GM21515 (cell line): ENCODE measurements around the gene GSC.
"Not testable (repeated sequence)": the region's sequence is repeated elsewhere in the genome, so short reads cannot be mapped to it uniquely, and the experiment has no call there.

Source experiments
- ATAC-seq: cut with Tn5 transposase; IDR thresholded peaks from one replicate; pipeline ENCODE4 v1.9.1; 2021; ENCODE audit not compliant: unreplicated experiment

Gene GSC

GRCh38 chr14:94747739-94748138 is 22.2 kb downstream of the GSC start:
- ATAC-seq: no peak

- ATAC-seq: not testable (repeated sequence)
Observed at GRCh38 chr14:94747153-94747552, 22.8 kb downstream of the GSC start.

DNA sequence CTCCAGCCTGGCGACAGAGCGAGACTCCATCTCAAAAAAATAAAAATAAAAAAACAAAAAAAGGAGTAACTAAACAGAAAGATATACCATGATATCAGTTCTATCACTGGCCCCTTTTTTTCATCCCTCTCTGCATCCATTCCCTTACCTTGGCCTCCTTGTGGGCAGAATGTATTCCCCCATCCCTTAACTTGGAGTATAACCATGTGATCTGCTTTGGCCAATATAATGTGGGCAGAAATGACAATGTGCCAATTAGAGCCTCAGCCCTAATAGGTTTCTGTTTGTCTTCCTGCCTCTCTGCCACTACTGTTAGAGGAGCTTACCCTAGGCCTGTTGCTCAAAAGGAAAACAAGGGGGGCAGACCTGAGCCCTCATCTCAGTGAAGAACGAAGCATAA is 23.8 kb downstream of the GSC start:
- ATAC-seq: no peak

- ATAC-seq: no peak
Observed at GRCh38 chr14:94738751-94739150, 31.2 kb downstream of the GSC start.

GRCh38 chr14:94738097-94738496 is 31.8 kb downstream of the GSC start:
- ATAC-seq: no peak

DNA sequence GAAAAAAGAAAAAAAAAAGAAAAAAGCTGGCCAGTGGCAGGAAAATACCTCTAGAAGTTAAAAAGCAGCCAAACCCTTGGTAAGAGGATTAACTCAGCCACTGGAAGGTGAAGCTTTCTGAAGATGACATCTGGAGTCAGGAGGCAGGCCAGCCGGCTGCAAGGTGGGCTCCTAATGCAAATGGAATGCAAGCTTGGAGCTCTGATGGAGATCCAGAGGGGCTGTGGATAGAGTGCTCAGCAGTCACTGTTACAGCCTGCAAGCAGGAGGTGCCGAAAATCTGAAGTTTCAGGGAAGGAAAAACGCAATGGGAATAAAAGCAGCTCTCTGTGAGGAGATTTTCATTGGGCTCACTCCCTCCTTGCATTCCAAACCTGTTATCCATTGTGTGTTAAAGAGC is 41.0 kb downstream of the GSC start:
- ATAC-seq: no peak

- not testable (repeated sequence) for ATAC-seq
Observed at GRCh38 chr14:94728440-94728839, 41.5 kb downstream of the GSC start.

- ATAC-seq: not testable (repeated sequence)
Observed at GRCh38 chr14:94726649-94727048, 43.3 kb downstream of the GSC start.

- ATAC-seq: no peak
Observed at GRCh38 chr14:94724993-94725392, 44.9 kb downstream of the GSC start.

DNA sequence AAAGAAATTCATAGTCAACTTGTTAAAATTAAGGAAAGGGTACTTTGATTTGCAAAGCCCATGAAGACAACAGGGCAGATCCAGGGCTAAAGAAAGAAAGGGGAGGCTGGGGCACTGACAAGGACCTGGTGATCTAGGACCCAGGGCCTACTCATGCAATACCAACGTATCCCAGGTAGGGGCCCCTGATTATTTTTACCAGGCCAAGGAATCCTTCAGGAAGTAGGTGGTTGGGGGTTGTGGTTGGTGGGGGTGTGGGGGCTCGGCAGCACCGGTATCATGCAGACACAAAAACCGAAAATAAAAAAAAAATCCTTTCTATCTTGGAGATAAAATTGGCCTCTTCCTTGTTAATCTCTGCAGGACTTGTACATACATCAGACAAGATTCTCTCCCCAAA is 47.5 kb downstream of the GSC start:
- no peak for ATAC-seq
